WTC11 (cell line): ENCODE measurements around the gene EMD. TPM values are rescaled to one million over a fixed set of nuclear protein-coding genes. Genes with fewer than 3 reads are reported as not detected.
"Not testable (repeated sequence)": the region's sequence is repeated elsewhere in the genome, so short reads cannot be mapped to it uniquely, and the experiment has no call there.

Experiments used
- ATAC-seq: fragments of 200-7000 bp; cut with Tn5 transposase; 2 replicates; pipeline ENCODE4 v1.10.0; 2021; ENCODE audit warnings: mild to moderate bottlenecking, moderate library complexity
- CTCF ChIA-PET: fragments of 300-600 bp; sonication (Branson Sonifier 250); formaldehyde crosslinking; loops from one replicate; lab custom pipeline; 2021; ENCODE audit warnings: antibody characterized with exemption; lab: Charles Lee
- POLR2A ChIA-PET: fragments of 350-600 bp; sonication (Branson Sonifier 250); formaldehyde crosslinking; loops from one replicate; lab custom pipeline; 2021; ENCODE audit warnings: antibody characterized with exemption; lab: Charles Lee
- DNase-seq: peaks from one replicate; pipeline ENCODE4 v3.0.0; 2021; ENCODE audit warnings: low spot score
- H3K27ac Mint-ChIP-seq: 2 replicates; pipeline ENCODE4 v1.8.0; 2021; ENCODE audit warnings: mixed read lengths
- H3K27me3 Mint-ChIP-seq: 2 replicates; pipeline ENCODE4 v1.8.0; 2021; ENCODE audit warnings: low read depth, mild to moderate bottlenecking, moderate library complexity, mixed read lengths
- H3K36me3 Mint-ChIP-seq: 2 replicates; pipeline ENCODE4 v1.8.0; 2021; ENCODE audit warnings: mixed read lengths
- H3K4me1 Mint-ChIP-seq: 2 replicates; pipeline ENCODE4 v1.8.0; 2022; ENCODE audit warnings: mixed read lengths
- H3K4me3 Mint-ChIP-seq: 2 replicates; pipeline ENCODE4 v1.8.0; 2021; ENCODE audit warnings: mild to moderate bottlenecking, moderate library complexity, mixed read lengths
- H3K9me3 Mint-ChIP-seq: 2 replicates; pipeline ENCODE4 v1.8.0; 2021; ENCODE audit warnings: mixed read lengths
- ATF2 ChIP-seq: sonication (generic); formaldehyde crosslinking; IDR thresholded peaks from 2 replicates; pipeline ENCODE4 v1.8.1; 2022; ENCODE audit warnings: low read depth, missing genetic modification reagents, borderline replicate concordance
- IRF1 ChIP-seq: sonication (generic); formaldehyde crosslinking; IDR thresholded peaks from 2 replicates; pipeline ENCODE4 v1.8.0; 2023; ENCODE audit warnings: missing genetic modification reagents
- MYBL2 ChIP-seq: sonication (generic); formaldehyde crosslinking; IDR thresholded peaks from 2 replicates; pipeline ENCODE4 v1.8.1; 2023; ENCODE audit warnings: mild to moderate bottlenecking, moderate library complexity, missing genetic modification reagents
- NFYB ChIP-seq: sonication (generic); formaldehyde crosslinking; conservative IDR thresholded peaks from 2 replicates; pipeline ENCODE4 v1.8.0; 2022; ENCODE audit warnings: low read depth, missing genetic modification reagents
- PRRX2 ChIP-seq: fragments of 250-450 bp; sonication (Bioruptor Pico); IDR thresholded peaks from 2 replicates; pipeline ENCODE4 v1.8.0; 2021; ENCODE audit warnings: mild to moderate bottlenecking
- TCF7 ChIP-seq: sonication (generic); formaldehyde crosslinking; IDR thresholded peaks from 2 replicates; pipeline ENCODE4 v1.8.0; 2022; ENCODE audit warnings: mild to moderate bottlenecking, low read depth, missing genetic modification reagents, moderate library complexity
- total RNA-seq: library from RNA; stranded (reverse); gene quantifications from 3 replicates; pipeline ENCODE4 v1.2.3, GENCODE V29; 2021
- TF ChIP-seq, protein P1 (sequence below): sonication (generic); formaldehyde crosslinking; IDR thresholded peaks from 2 replicates; pipeline ENCODE4 v1.8.0; 2022; ENCODE audit warnings: mild to moderate bottlenecking, missing genetic modification reagents

Gene EMD
- total RNA-seq, 1 experiment from 2014 or later: 78.3 TPM

DNA sequence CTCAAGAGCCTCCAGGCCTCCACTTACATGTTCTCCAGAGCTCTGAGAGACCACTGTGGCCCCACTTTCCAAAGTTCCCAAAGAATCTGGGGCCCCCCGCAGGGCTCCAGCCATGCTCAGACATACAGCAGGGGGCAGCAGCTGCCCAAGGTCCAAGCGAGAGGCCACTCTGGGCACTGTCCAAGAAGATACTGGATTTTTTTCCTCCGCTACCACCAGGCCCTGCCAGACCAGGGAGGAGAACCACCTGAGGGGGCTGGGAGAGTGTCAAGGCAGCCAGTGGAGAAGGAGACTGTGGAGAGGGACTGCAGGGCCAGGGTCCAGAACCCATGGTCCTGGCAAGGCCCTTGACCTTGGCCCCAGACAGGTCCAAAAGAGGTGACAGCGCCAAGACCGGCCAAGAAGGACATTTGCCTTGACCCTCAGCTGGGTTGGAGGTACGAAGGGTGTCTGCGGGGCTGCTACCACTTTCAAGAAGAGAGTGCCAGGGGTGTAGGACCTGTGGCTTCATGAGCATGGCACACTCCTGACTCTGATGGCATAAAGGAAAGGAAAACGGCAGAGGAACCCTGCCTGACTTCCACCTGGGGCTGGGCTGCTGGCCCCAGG, 5.3 kb downstream of the EMD start (continued):
- TF ChIP-seq, protein P1, sequence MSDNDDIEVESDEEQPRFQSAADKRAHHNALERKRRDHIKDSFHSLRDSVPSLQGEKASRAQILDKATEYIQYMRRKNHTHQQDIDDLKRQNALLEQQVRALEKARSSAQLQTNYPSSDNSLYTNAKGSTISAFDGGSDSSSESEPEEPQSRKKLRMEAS (CRISPR knock-in tag): no peak
- no peak for TF ChIP-seq NFYB (CRISPR knock-in tag)
- TF ChIP-seq IRF1: no peak
- no peak for TF ChIP-seq TCF7
- no peak for TF ChIP-seq MYBL2 (CRISPR knock-in tag)
- TF ChIP-seq PRRX2: no peak
- TF ChIP-seq ATF2 (CRISPR knock-in tag): no peak

DNA sequence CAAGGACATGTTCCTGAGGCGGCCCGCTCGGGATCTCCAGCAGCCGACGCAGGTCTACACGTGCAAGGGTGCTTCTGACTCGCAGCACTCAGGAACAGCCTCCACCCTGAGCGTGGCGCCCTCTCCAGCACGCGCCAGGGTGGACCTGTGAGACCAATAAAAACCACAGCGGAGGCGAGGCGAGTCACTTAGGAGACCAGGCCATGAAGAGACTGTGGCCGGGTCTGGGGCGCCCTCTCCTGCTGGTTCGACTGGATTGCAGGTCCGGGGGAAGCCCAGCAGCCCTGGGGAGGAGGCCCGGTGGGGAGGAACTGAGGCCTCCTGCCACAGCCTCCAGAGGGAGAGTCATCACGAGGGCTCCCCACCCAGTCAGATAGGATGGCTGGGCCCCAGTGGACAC, 9.0 kb downstream of the EMD start:
- peak; percentile 23 for ATAC-seq
- H3K4me1 Mint-ChIP-seq, DNase-seq, H3K27me3 Mint-ChIP-seq, H3K9me3 Mint-ChIP-seq, H3K36me3 Mint-ChIP-seq, POLR2A ChIA-PET, H3K4me3 Mint-ChIP-seq, H3K27ac Mint-ChIP-seq, CTCF ChIA-PET: not testable (repeated sequence)

GRCh38 chrX:154388649-154389048, 9.6 kb downstream of the EMD start:
- H3K9me3 Mint-ChIP-seq, DNase-seq, POLR2A ChIA-PET, ATAC-seq, H3K36me3 Mint-ChIP-seq, H3K4me1 Mint-ChIP-seq, H3K27ac Mint-ChIP-seq, H3K4me3 Mint-ChIP-seq, CTCF ChIA-PET, H3K27me3 Mint-ChIP-seq: not testable (repeated sequence)

DNA sequence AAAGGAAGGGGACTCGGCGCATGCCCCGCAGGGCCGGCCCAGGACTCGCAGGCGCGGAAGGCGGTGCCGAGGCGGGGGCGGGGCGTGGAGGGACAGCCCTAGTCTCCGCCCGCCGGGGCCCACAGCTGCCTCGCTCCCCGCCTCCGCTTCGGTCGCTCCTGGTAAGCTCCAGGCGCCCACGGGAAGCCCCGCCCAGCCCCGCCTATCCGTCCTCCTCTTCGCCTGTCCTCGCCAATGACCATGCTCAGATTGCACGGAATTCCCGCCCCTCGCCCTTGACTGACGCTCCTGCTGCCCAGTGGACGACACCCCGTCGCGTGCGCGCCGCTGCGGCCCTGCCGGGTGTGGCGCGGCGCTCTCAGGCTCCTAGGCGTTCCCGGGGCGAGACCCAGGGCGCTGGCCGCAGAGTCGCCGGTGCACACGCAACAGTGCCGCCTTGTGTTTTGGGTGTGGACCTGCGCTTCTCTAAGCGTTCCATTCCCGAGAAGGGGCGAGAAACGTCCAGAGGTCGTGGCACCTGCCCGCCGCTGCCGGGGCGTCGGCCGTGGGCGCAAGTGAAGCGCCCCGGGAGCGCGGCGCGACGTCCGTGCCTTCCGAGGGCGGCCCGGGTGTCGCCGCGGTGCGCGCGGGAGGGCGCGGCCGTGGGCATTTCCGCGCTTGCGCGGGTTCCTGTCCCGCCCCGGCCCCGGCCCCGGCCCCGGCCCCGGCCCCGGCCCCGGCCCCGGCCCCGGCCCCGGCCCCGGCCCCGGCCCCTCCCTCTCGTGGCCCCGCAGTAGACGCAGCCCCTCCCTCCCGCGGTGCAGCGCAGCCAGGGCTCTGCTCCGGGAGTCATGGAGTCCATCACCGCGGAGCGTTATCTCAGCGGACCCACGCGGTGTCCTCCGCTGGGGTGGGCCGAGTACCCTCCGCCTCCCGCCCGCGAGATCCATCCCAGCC, 11.0 kb downstream of the EMD start:
- CTCF ChIA-PET, H3K9me3 Mint-ChIP-seq, H3K4me1 Mint-ChIP-seq, POLR2A ChIA-PET, H3K27ac Mint-ChIP-seq, H3K4me3 Mint-ChIP-seq, H3K27me3 Mint-ChIP-seq, H3K36me3 Mint-ChIP-seq, DNase-seq: not testable (repeated sequence)
- peak; percentile 82 for ATAC-seq

DNA sequence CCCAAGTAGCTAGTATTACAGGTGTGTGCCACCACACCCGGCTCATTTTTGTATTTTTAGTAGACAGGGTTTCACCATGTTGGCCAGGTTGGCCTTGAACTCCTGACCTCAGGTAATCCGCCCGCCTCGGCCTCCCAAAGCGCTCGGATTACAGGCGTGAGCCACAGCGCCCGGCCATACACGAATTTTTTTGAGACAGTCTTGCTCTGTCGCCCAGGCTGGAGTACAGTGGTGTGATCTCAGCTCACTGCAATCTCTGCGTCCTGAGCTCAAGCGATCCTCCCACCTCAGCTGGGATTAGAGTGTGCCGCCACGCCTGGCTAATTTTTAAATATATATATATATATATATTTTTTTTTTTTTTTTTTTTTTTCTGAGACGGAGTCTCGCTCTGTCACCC, 17.3 kb downstream of the EMD start:
- H3K4me1 Mint-ChIP-seq: peaks cover 16% of the 10 kb centered on the region
- H3K36me3 Mint-ChIP-seq: peaks cover 25% of the 10 kb centered on the region
- H3K9me3 Mint-ChIP-seq, H3K27me3 Mint-ChIP-seq, H3K27ac Mint-ChIP-seq, ATAC-seq, DNase-seq: not testable (repeated sequence)
- POLR2A ChIA-PET: interaction anchor here (2.2 to 2.6 kb wide), 2 partner anchors 25 to 27 kb away, joined by 9 to 12 read pairs; no protein-coding TSS in a partner anchor
- CTCF ChIA-PET: interaction anchor here (0.8 kb wide), 1 partner anchor 23 kb away, joined by 3 read pairs; no protein-coding TSS in a partner anchor
- peak overlapping the region; percentile 97; the same call in 1 of the 2 replicates for H3K4me3 Mint-ChIP-seq
